ENCODE data around the gene C2orf74. TPM values are rescaled to one million over a fixed set of nuclear protein-coding genes. Genes with fewer than 3 reads are reported as not detected.

Gene C2orf74
- total RNA-seq, 1 donor = 13.0 TPM

DNA sequence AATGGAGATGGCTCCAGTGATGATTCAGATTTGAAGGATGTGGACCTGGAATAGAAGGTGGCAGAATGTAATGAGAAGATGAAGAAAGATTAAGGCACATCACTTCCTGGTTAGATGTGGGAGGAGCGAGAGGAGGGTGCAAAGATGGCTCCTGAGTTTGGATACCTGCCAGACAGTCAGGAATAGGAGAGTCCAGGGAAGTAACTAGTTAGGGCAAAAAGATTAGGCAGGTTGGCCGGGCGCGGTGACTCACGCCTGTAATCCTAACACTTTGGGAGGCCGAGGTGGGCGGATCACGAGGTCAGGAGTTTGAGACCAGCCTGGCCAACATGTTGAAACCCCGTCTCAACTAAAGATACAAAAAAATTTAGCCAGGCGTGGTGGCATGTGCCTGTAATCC lies 5.6 kb downstream of the C2orf74 start:
- TF ChIP-seq, protein P1, sequence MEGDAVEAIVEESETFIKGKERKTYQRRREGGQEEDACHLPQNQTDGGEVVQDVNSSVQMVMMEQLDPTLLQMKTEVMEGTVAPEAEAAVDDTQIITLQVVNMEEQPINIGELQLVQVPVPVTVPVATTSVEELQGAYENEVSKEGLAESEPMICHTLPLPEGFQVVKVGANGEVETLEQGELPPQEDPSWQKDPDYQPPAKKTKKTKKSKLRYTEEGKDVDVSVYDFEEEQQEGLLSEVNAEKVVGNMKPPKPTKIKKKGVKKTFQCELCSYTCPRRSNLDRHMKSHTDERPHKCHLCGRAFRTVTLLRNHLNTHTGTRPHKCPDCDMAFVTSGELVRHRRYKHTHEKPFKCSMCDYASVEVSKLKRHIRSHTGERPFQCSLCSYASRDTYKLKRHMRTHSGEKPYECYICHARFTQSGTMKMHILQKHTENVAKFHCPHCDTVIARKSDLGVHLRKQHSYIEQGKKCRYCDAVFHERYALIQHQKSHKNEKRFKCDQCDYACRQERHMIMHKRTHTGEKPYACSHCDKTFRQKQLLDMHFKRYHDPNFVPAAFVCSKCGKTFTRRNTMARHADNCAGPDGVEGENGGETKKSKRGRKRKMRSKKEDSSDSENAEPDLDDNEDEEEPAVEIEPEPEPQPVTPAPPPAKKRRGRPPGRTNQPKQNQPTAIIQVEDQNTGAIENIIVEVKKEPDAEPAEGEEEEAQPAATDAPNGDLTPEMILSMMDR (IDR thresholded peaks at IDR 0.05; ENCODE audit: insufficient read depth, low read depth, low read length) = no peak
- no peak overlapping the region for H3K4me3 ChIP-seq (ENCODE audit: low read depth, low read length)
- no peak for DNase-seq (ENCODE audit: low read depth)

DNA sequence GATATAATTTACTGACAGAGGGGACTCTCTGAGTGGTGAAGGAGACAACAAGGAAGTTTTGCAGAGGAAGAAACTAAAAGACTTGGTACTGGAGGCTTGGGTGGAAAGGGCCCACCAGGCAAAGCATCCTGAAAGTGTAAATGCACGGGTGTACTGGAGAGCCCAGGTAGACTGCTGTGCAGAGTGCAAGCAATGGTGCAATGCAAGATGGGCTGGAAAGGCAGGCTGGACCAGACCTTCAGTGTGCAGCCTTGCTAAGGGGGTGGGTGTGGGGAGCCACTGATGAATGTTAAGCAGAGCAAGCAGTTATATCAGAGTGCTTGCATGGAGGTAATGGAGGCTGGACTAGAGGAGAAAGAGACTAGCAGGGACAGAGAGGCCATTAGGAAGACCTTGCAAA lies 10.7 kb downstream of the C2orf74 start:
- no peak overlapping the region for H3K4me3 ChIP-seq (ENCODE audit: low read depth, low read length)
- TF ChIP-seq, protein P1 (IDR thresholded peaks at IDR 0.05; ENCODE audit: insufficient read depth, low read depth, low read length) = no peak
- no peak for DNase-seq (ENCODE audit: low read depth)

DNA sequence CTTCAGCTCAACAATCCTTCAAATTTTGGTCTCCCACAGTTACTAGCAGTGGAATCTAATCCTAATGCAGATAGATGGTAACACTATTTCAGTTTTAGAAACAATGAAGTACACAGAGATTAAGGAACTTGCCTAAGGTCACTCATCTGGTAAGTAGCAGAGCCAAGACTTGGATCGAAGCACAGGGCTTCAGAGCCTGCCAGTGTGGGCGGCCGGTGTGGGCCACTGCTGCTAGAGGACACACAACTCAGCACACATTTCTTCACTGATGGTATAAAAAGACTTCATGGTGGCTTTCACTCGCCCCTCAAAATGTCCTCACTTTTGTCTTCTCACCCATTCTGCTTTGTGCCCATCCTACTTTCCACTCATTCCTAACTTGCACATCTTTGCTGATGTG lies 11.1 kb downstream of the C2orf74 start:
- no peak overlapping the region for H3K4me3 ChIP-seq (ENCODE audit: low read depth, low read length)
- TF ChIP-seq, protein P1 (IDR thresholded peaks at IDR 0.05; ENCODE audit: insufficient read depth, low read depth, low read length) = no peak
- no peak for DNase-seq (ENCODE audit: low read depth)

DNA sequence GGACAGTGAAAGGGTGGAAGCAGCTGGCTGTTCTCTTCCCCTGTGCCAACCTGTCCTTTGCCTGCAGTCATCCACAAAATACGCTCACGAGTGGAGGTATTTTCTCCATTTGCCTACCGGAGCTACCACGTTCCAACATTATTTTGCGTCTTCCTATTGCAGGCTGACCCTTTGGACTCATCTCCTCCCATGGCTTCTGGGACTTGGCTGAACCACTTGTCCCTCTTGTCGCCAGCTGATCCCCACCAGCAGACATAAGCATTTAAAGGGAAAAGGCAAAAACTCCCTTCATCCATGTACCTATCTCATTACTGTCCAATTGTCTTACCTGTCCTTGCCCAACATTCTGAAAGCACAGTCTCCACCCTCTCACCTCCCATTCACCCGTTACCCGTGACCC lies 13.0 kb downstream of the C2orf74 start:
- no peak overlapping the region for H3K4me3 ChIP-seq (ENCODE audit: low read depth, low read length)
- DNase-seq (ENCODE audit: low read depth) = no peak
- TF ChIP-seq, protein P1 (IDR thresholded peaks at IDR 0.05; ENCODE audit: insufficient read depth, low read depth, low read length) = no peak

DNA sequence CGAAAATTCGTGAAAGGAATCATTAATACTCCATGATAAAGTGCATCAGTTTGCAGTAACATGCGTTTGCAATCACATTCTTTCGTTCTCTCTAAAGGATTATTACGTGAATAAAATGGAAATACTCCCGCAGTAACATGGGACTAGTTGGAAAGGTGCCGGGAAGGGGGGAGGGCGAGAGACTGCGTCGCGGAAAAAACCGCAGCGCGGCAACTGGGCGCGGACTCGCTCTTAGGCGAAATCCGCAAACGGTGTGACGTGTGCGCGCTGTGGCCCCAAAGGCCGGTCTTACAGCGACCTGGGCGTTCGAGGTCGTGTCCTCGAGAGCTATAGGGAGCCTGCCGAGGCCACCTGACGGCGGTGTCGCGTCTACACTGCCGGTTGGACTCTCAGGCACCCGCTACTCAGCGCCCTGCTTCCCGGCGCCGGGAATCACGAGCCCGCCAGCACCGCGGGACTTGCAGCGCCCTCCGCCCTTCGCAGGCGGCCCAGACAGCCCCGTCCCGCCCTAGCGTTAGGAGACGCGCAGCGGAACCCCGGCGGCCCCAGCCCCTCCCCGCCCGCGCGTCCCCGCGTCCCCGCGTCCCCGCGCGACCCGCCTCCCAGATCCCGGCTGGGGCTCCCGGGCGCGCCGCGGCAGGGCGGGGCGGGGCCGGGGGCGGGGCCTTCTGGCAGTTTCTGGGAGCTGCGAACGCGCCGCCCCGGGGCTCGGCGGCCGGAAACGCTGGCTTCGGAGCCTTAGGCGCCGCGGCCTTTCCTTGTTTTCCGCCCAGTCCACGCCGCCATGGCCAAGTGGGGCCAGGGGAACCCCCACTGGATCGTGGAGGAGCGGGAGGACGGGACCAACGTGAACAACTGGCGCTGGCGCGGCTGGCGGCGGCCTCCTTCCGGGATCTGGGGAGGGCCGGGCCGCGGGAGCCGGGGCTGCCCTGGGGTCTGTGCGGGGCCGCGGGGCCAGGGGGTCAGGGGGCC lies 15.1 kb downstream of the C2orf74 start:
- peak; percentile 94 for DNase-seq (ENCODE audit: low read depth)
- peak overlapping the region; percentile 78 for H3K4me3 ChIP-seq (ENCODE audit: low read depth, low read length)
- TF ChIP-seq, protein P1 (IDR thresholded peaks at IDR 0.05; ENCODE audit: insufficient read depth, low read depth, low read length) = no peak

DNA sequence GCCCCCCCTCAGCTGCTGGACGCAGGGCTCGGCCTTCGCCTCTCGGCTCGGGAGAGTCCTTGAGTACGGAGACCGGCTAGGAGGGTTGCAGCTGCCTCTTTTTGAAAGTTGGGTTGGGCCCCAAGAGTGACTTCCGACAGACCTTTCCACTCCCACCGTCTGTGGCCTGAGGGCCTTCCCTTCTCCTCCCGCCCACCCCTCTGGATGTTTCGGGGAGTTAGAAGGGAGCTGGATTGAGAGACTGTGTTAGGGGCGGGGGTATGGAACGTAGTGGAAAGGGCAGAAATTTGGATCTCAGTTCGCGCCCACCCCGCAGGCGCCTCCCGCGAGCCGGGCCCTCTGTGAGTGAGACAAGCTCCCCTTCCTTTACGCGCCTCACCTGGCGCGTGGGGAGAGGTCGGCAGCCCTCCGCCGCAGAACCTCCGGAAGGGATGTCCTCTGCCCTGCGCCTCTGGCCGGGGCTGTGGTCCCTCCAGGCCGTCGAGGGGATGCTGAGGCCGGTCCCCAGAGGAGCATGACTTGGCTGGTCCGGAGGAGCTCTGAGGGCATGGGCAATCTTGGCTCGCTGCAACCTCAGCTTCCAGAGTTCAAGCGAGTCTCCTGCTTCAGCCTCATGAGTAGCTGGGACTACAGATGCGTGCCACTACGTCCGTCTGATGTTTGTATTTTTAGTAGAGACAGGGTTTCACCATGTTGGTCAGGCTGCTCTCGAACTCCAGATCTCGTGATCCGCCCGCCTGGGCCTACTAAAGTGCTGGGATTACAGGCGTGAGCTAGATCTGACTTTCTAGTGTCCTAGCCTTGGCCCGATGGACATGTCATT lies 15.9 kb downstream of the C2orf74 start:
- TF ChIP-seq, protein P1 (IDR thresholded peaks at IDR 0.05; ENCODE audit: insufficient read depth, low read depth, low read length) = no peak
- H3K4me3 ChIP-seq (ENCODE audit: low read depth, low read length) = peak overlapping the region; percentile 69
- DNase-seq (ENCODE audit: low read depth) = peak; percentile 44

All from fibroblast of villous mesenchyme (primary cell).